BLaER1 treated with 17β-estradiol and CSF1 and Interleukin-3, amounts not matched to agents 10 nM and 100 nM (cell line): Measurements from ENCODE around the gene ZC3HAV1.
"Not testable (repeated sequence)": the region's sequence is repeated elsewhere in the genome, so short reads cannot be mapped to it uniquely, and the experiment has no call there.

ENCODE experiments used
- H3K27ac ChIP-seq, 11 experiments: shearing (Covaris generic); formaldehyde crosslinking; 2 replicates each; pipeline ENCODE4 v1.8.1; 2022
- H3K27me3 ChIP-seq, 11 experiments: shearing (Covaris generic); formaldehyde crosslinking; 2 replicates each; pipeline ENCODE4 v1.8.1; 2022
- H3K36me3 ChIP-seq, 11 experiments: shearing (Covaris generic); formaldehyde crosslinking; 2 replicates each; pipeline ENCODE4 v1.8.1; 2022
- H3K4me1 ChIP-seq, 10 experiments: shearing (Covaris generic); formaldehyde crosslinking; 2 replicates each; pipeline ENCODE4 v1.8.1; 2022
- H3K4me2 ChIP-seq, 11 experiments: shearing (Covaris generic); formaldehyde crosslinking; 2 replicates each; pipeline ENCODE4 v1.8.1; 2022
- H3K4me3 ChIP-seq, 10 experiments: shearing (Covaris generic); formaldehyde crosslinking; 2 replicates each; pipeline ENCODE4 v1.8.1; 2022
- H3K9ac ChIP-seq, 11 experiments: shearing (Covaris generic); formaldehyde crosslinking; 2 replicates each; pipeline ENCODE4 v1.8.1; 2022
- H3K9me3 ChIP-seq, 11 experiments: shearing (Covaris generic); formaldehyde crosslinking; replicated peaks in 1 of 11; 2 replicates each; pipeline ENCODE4 v1.8.1; 2022
- H4K20me1 ChIP-seq, 11 experiments: shearing (Covaris generic); formaldehyde crosslinking; 2 replicates each; pipeline ENCODE4 v1.8.1; 2022
- Cebpa-rat ChIP-seq, 11 experiments: shearing (Covaris generic); IDR thresholded peaks; 2 replicates each; pipeline ENCODE4 v1.8.1; 2022

ZC3HAV1 gene

GRCh38 chr7:139127648-139128047 is 18.1 kb upstream of the ZC3HAV1 start:
- H3K4me2 ChIP-seq, result no peak overlapping the region
- no peak overlapping the region for H3K4me3 ChIP-seq
- no peaks in the 10 kb centered on the region for H3K27me3 ChIP-seq
- no peaks in the 10 kb centered on the region for H3K9me3 ChIP-seq
- TF ChIP-seq Cebpa-rat (IDR thresholded peaks at IDR 0.05), result no peak
- H4K20me1 ChIP-seq, result no peaks in the 10 kb centered on the region
- H3K27ac ChIP-seq, result no peak overlapping the region
- no peaks in the 10 kb centered on the region for H3K36me3 ChIP-seq
- no peak overlapping the region for H3K9ac ChIP-seq
- peaks cover 0 to 29% (median 17%) of the 10 kb centered on the region in 10 experiments; a peak in 15 of 20 replicates for H3K4me1 ChIP-seq

DNA sequence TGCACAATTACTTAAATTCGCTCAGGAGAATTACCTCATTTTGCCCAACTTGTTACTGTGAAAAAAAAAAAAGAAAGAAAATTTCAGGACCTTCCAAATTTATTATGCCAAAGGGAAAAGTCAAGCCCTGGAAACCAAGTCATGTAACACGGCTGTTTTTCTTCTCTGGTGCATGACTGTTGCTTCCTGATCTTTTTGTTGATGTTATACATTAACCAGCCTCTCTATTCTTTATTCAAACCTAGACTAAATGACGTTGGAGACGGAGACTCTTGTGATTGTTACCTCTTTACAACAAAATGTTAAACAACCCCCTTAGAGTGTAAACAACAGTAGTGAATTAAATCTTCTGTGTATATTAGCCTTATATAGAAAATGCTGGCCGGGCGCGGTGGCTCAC is 16.1 kb upstream of the ZC3HAV1 start:
- H3K4me2 ChIP-seq, result no peak overlapping the region
- no peak overlapping the region for H3K27ac ChIP-seq
- no peak overlapping the region for H3K9ac ChIP-seq

GRCh38 chr7:139124995-139125394 is 15.5 kb upstream of the ZC3HAV1 start:
- not testable (repeated sequence) for H3K4me3 ChIP-seq, H3K27ac ChIP-seq, H3K9ac ChIP-seq, H3K27me3 ChIP-seq, H4K20me1 ChIP-seq, H3K4me1 ChIP-seq, H3K9me3 ChIP-seq, H3K36me3 ChIP-seq
- peak overlapping the region in 1 of 11 experiments; percentile 28; a peak in 1 of 22 replicates for H3K4me2 ChIP-seq

More for the DNA sequence above, 16.1 kb upstream of the ZC3HAV1 start:
- no peaks in the 10 kb centered on the region for H4K20me1 ChIP-seq
- no peak overlapping the region for H3K4me3 ChIP-seq
- no peaks in the 10 kb centered on the region for H3K27me3 ChIP-seq
- no peak for TF ChIP-seq Cebpa-rat (IDR thresholded peaks at IDR 0.05)
- peaks cover 0 to 9% (median 0%) of the 10 kb centered on the region in 10 experiments; a peak in 8 of 20 replicates for H3K4me1 ChIP-seq
- no peaks in the 10 kb centered on the region for H3K36me3 ChIP-seq
- no peaks in the 10 kb centered on the region for H3K9me3 ChIP-seq

GRCh38 chr7:139124084-139124914 is 14.8 kb upstream of the ZC3HAV1 start:
- Histone ChIP-seq H3K4me2 (peak overlapping the region in 2 of 11 experiments; percentile 20 to 28; a peak in 1 of 22 replicates), H3K9me3 (no peaks in the 10 kb centered on the region), H3K36me3 (no peaks in the 10 kb centered on the region), H3K27ac (no peak overlapping the region), H3K9ac (no peak overlapping the region), H3K4me3 (no peak overlapping the region), H3K4me1 (peaks cover 0 to 12% (median under 1%) of the 10 kb centered on the region in 10 experiments; a peak in 9 of 20 replicates), H4K20me1 (no peaks in the 10 kb centered on the region), H3K27me3 (no peaks in the 10 kb centered on the region)
- TF ChIP-seq Cebpa-rat (IDR thresholded peaks at IDR 0.05), result no peak

DNA sequence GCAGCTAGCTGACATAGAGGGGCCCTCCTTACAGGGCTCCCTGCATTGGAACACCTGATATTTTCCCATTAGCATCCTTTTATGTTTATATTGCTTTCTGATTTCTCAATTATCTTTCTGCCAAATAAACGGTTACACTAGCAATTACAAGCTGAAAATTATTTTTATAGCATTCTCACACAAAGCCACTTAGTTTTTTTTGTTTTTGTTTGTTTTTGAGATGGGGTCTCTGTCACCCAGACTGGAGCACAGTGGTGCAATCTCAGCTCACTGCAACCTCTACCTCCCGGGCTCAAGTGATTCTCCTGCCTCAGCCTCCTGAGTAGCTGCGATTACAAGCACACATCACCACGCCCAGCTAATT is 9.9 kb upstream of the ZC3HAV1 start:
- no peak for TF ChIP-seq Cebpa-rat (IDR thresholded peaks at IDR 0.05)
- no peaks in the 10 kb centered on the region for H3K9me3 ChIP-seq
- H4K20me1 ChIP-seq, result no peaks in the 10 kb centered on the region
- peaks cover 0 to 28% (median 10%) of the 10 kb centered on the region in 10 experiments; a peak in 13 of 20 replicates for H3K4me1 ChIP-seq
- no peaks in the 10 kb centered on the region for H3K36me3 ChIP-seq
- no peaks in the 10 kb centered on the region for H3K27me3 ChIP-seq
- H3K27ac ChIP-seq, result peak overlapping the region in 3 of 11 experiments; percentile 38 to 60 (median 52); a peak in 4 of 22 replicates
- H3K4me2 ChIP-seq, result peak overlapping the region in 4 of 11 experiments; percentile 42 to 60 (median 50); a peak in 9 of 22 replicates
- no peak overlapping the region for H3K9ac ChIP-seq
- H3K4me3 ChIP-seq, result no peak overlapping the region

DNA sequence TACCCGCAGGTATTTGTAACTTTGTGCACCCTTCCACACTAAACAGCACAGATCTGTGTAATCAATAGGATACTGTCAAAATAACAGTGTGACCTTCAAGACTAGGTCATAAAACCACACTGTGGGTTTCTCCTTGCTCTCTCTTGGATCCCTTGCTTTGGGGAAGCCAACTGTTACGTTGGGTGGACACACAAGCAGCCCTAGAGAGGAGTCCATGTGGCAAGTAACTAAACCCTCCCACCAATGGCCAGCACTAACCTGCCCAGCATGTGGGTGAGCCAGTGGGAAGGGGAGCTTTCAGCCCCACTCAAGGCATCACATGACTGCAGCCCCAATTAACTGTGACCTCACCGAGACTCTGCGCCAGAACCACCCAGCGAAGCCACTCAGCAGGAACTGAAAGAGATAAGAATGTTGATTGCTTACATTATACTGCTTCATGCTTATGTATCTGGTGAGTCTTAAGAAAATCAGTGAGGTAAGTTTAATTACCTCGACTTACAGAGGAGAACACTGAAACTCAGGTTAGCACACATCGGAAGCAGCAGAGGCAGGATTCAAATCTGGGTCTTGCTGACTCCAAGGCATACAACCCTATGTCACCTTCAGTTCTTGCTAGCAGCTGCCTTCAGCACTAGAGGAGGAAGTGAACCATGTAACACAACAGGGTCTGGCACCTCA is 9.4 kb upstream of the ZC3HAV1 start:
- no peaks in the 10 kb centered on the region for H4K20me1 ChIP-seq
- no peaks in the 10 kb centered on the region for H3K27me3 ChIP-seq
- H3K4me2 ChIP-seq, result peak overlapping the region in 6 of 11 experiments; percentile 2 to 60 (median 43); a peak in 10 of 22 replicates
- H3K4me3 ChIP-seq, result no peak overlapping the region
- peak overlapping the region in 4 of 11 experiments; percentile 26 to 60 (median 45); a peak in 7 of 22 replicates for H3K27ac ChIP-seq
- TF ChIP-seq Cebpa-rat (IDR thresholded peaks at IDR 0.05), result no peak
- no peaks in the 10 kb centered on the region for H3K9me3 ChIP-seq
- peaks cover 0 to 25% (median 10%) of the 10 kb centered on the region in 10 experiments; a peak in 13 of 20 replicates for H3K4me1 ChIP-seq
- no peak overlapping the region for H3K9ac ChIP-seq
- H3K36me3 ChIP-seq, result no peaks in the 10 kb centered on the region

- Histone ChIP-seq H3K4me2 (peak overlapping the region in 5 of 11 experiments; percentile 40 to 60 (median 44); a peak in 10 of 22 replicates), H3K36me3 (no peaks in the 10 kb centered on the region), H3K27me3 (no peaks in the 10 kb centered on the region), H3K4me3 (no peak overlapping the region), H3K4me1 (peaks cover 0 to 25% (median 10%) of the 10 kb centered on the region in 10 experiments; a peak in 13 of 20 replicates), H3K9ac (no peak overlapping the region), H4K20me1 (no peaks in the 10 kb centered on the region), H3K9me3 (no peaks in the 10 kb centered on the region), H3K27ac (peak overlapping the region in 3 of 11 experiments; percentile 26 to 60 (median 52); a peak in 6 of 22 replicates)
- TF ChIP-seq Cebpa-rat (IDR thresholded peaks at IDR 0.05), result no peak
These were observed 8.8 kb upstream of the ZC3HAV1 start for GRCh38 chr7:139118234-139118804.

GRCh38 chr7:139117599-139118233 is 8.2 kb upstream of the ZC3HAV1 start:
- 0 out of 22 replicates have a peak, but pooled peaks cover 0 to 5% (median 0%) of the 10 kb centered on the region in 11 experiments for H3K9me3 ChIP-seq
- H3K4me1 ChIP-seq, result peaks cover 0 to 25% (median 10%) of the 10 kb centered on the region in 10 experiments; a peak in 13 of 20 replicates
- H3K4me3 ChIP-seq, result no peak overlapping the region
- H3K27me3 ChIP-seq, result no peaks in the 10 kb centered on the region
- no peaks in the 10 kb centered on the region for H3K36me3 ChIP-seq
- H3K4me2 ChIP-seq, result peak overlapping the region in 4 of 11 experiments; percentile 42 to 60 (median 50); a peak in 6 of 22 replicates
- H3K9ac ChIP-seq, result no peak overlapping the region
- 0 out of 22 replicates have a peak overlapping the region, but pooled peaks of 1 of the 11 experiments have one; percentile 60 for H3K27ac ChIP-seq
- no peak for TF ChIP-seq Cebpa-rat (IDR thresholded peaks at IDR 0.05)
- H4K20me1 ChIP-seq, result no peaks in the 10 kb centered on the region
